Measurements from ENCODE around the gene VGLL4.

GRCh38 chr3:11574981-11575669 is 68.6 kb downstream of the VGLL4 start:
- TF ChIP-seq CTCF (IDR thresholded peaks at IDR 0.05; ENCODE audit: insufficient read depth, low read length, poor library complexity, severe bottlenecking) (no peak), EZH2phosphoT487 (conservative IDR thresholded peaks at IDR 0.05; ENCODE audit: low read length) (no peak)
